ENCODE data around the gene AFAP1L1. TPM values are rescaled to one million over a fixed set of nuclear protein-coding genes. Genes with fewer than 3 reads are reported as not detected.

Gene AFAP1L1
- total and polyA plus RNA-seq, 9 of the 15 experiments (the other 6 are each of a cell fraction or from before 2014, with no cell fraction given), result 0.01 to 0.12 (median 0.03) TPM; not detected in 4

DNA sequence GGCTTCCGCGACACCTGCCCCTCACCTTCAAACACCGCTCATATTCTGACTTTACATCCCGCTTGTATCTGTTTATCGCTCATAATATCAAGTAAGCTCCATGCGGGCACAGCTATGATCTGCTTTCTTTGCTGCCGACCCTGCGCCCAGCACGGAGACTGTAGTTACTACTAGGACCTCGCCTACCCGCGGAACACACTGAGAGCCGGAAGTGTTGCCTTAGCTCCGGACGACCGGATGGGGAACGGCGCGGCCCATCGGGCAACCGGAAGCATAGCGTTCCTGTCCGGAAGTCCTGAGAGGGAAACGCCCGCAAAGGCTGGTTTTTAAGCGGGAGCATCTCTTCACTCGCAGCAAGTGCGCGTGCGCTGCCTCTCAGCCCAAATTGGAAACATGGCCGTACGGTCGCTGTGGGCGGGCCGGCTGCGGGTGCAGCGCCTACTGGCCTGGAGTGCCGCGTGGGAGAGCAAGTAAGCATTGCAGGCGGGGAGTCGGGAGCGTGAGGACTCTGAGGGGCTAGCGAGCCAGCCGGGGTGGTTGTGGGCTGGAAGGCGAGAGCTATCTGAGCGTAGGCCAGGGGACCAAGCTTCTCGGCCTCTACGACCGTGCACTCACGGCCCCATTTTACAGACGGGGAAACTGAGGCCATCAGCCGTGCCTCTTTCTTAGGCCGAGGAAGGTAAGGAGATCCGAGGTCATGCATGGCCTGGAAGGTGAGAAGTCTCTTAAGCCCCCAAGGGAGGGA is 73.7 kb downstream of the AFAP1L1 start, which contains the start of gene GRPEL2 (continued):
- TF ChIP-seq ZKSCAN1 (IDR thresholded peaks at IDR 0.05; ENCODE audit: low read depth, low read length) (peak; percentile 52; the same call in 1 of the 2 replicates), ZNF766 (CRISPR knock-in tag; conservative IDR thresholded peaks at IDR 0.05) (peak; percentile 50), ZNF263 (CRISPR knock-in tag; IDR thresholded peaks at IDR 0.05; ENCODE audit: borderline replicate concordance) (no peak), SMAD3 (CRISPR knock-in tag; conservative IDR thresholded peaks at IDR 0.05) (no peak), ETS2 (tag; IDR thresholded peaks at IDR 0.05; ENCODE audit: borderline replicate concordance, poor library complexity, severe bottlenecking) (no peak), HNRNPH1 (optimal IDR thresholded peaks at IDR 0.05; ENCODE audit: low read depth, low read length) (no peak), CHCHD3 (CRISPR knock-in tag; IDR thresholded peaks at IDR 0.05) (no peak), GABPB2 (CRISPR knock-in tag; conservative IDR thresholded peaks at IDR 0.05) (no peak), MEIS2 (IDR thresholded peaks at IDR 0.05; ENCODE audit: partially characterized antibody) (peak; percentile 60), ESRRA (IDR thresholded peaks at IDR 0.05; ENCODE audit: borderline replicate concordance, low read depth) (peak; percentile 74), ARNT (IDR thresholded peaks at IDR 0.05) (peak; percentile 57 to 67; a peak in 2 of 4 replicates), POLR3A (IDR thresholded peaks at IDR 0.05; ENCODE audit: borderline replicate concordance, extremely low read depth, insufficient read depth, insufficient read length) (no peak), SOX6 (IDR thresholded peaks at IDR 0.05) (peak; percentile 32; the same call in 1 of the 2 replicates), ZKSCAN3 (CRISPR knock-in tag; IDR thresholded peaks at IDR 0.05) (no peak), PPARD (CRISPR knock-in tag; IDR thresholded peaks at IDR 0.05) (no peak)
- TF ChIP-seq, protein P1, sequence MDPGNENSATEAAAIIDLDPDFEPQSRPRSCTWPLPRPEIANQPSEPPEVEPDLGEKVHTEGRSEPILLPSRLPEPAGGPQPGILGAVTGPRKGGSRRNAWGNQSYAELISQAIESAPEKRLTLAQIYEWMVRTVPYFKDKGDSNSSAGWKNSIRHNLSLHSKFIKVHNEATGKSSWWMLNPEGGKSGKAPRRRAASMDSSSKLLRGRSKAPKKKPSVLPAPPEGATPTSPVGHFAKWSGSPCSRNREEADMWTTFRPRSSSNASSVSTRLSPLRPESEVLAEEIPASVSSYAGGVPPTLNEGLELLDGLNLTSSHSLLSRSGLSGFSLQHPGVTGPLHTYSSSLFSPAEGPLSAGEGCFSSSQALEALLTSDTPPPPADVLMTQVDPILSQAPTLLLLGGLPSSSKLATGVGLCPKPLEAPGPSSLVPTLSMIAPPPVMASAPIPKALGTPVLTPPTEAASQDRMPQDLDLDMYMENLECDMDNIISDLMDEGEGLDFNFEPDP (CRISPR knock-in tag; IDR thresholded peaks at IDR 0.05), result no peak; the same call in 1 of the 2 replicates
- TF ChIP-seq, protein P2, sequence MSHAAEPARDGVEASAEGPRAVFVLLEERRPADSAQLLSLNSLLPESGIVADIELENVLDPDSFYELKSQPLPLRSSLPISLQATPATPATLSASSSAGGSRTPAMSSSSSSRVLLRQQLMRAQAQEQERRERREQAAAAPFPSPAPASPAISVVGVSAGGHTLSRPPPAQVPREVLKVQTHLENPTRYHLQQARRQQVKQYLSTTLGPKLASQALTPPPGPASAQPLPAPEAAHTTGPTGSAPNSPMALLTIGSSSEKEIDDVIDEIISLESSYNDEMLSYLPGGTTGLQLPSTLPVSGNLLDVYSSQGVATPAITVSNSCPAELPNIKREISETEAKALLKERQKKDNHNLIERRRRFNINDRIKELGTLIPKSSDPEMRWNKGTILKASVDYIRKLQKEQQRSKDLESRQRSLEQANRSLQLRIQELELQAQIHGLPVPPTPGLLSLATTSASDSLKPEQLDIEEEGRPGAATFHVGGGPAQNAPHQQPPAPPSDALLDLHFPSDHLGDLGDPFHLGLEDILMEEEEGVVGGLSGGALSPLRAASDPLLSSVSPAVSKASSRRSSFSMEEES (CRISPR knock-in tag; IDR thresholded peaks at IDR 0.05), result no peak
- TF ChIP-seq, protein P3, sequence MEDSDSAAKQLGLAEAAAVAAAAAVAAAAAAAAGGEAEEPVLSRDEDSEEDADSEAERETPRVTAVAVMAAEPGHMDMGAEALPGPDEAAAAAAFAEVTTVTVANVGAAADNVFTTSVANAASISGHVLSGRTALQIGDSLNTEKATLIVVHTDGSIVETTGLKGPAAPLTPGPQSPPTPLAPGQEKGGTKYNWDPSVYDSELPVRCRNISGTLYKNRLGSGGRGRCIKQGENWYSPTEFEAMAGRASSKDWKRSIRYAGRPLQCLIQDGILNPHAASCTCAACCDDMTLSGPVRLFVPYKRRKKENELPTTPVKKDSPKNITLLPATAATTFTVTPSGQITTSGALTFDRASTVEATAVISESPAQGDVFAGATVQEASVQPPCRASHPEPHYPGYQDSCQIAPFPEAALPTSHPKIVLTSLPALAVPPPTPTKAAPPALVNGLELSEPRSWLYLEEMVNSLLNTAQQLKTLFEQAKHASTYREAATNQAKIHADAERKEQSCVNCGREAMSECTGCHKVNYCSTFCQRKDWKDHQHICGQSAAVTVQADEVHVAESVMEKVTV (CRISPR knock-in tag; IDR thresholded peaks at IDR 0.05), result 0 out of 2 replicates have a peak, but pooled peaks have one; percentile 1
- TF ChIP-seq, protein P4, sequence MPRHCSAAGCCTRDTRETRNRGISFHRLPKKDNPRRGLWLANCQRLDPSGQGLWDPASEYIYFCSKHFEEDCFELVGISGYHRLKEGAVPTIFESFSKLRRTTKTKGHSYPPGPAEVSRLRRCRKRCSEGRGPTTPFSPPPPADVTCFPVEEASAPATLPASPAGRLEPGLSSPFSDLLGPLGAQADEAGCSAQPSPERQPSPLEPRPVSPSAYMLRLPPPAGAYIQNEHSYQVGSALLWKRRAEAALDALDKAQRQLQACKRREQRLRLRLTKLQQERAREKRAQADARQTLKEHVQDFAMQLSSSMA (CRISPR knock-in tag; IDR thresholded peaks at IDR 0.05), result peak; percentile 87; the same call in 1 of the 2 replicates
- TF ChIP-seq, protein P5, sequence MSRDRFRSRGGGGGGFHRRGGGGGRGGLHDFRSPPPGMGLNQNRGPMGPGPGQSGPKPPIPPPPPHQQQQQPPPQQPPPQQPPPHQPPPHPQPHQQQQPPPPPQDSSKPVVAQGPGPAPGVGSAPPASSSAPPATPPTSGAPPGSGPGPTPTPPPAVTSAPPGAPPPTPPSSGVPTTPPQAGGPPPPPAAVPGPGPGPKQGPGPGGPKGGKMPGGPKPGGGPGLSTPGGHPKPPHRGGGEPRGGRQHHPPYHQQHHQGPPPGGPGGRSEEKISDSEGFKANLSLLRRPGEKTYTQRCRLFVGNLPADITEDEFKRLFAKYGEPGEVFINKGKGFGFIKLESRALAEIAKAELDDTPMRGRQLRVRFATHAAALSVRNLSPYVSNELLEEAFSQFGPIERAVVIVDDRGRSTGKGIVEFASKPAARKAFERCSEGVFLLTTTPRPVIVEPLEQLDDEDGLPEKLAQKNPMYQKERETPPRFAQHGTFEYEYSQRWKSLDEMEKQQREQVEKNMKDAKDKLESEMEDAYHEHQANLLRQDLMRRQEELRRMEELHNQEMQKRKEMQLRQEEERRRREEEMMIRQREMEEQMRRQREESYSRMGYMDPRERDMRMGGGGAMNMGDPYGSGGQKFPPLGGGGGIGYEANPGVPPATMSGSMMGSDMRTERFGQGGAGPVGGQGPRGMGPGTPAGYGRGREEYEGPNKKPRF (IDR thresholded peaks at IDR 0.05; ENCODE audit: low read depth, low read length), result no peak

Data from K562 (cell line).